GM12865 (cell line): ENCODE results near the gene RNF182.

Experiments used
- DNase-seq: peaks from one replicate; pipeline ENCODE4 v3.0.0; 2010; ENCODE audit warnings: low read depth
- H3K4me3 ChIP-seq: 2 replicates; pipeline ENCODE4 v1.5.1; 2011; ENCODE audit warnings: mild to moderate bottlenecking, low read depth, low read length, control low read depth
- TF ChIP-seq, protein P1 (sequence below): IDR thresholded peaks from 2 replicates; pipeline ENCODE4 v1.5.1; 2011; ENCODE audit warnings: low read length, control low read depth, low read depth, inconsistent platforms; ENCODE audit not compliant: insufficient read depth; ENCODE audit errors: missing control alignments

RNF182 gene

GRCh38 chr6:14020551-14020950 is 95.8 kb downstream of the RNF182 start:
- no peak overlapping the region for H3K4me3 ChIP-seq
- no peak for DNase-seq
- TF ChIP-seq, protein P1, sequence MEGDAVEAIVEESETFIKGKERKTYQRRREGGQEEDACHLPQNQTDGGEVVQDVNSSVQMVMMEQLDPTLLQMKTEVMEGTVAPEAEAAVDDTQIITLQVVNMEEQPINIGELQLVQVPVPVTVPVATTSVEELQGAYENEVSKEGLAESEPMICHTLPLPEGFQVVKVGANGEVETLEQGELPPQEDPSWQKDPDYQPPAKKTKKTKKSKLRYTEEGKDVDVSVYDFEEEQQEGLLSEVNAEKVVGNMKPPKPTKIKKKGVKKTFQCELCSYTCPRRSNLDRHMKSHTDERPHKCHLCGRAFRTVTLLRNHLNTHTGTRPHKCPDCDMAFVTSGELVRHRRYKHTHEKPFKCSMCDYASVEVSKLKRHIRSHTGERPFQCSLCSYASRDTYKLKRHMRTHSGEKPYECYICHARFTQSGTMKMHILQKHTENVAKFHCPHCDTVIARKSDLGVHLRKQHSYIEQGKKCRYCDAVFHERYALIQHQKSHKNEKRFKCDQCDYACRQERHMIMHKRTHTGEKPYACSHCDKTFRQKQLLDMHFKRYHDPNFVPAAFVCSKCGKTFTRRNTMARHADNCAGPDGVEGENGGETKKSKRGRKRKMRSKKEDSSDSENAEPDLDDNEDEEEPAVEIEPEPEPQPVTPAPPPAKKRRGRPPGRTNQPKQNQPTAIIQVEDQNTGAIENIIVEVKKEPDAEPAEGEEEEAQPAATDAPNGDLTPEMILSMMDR: no peak

DNA sequence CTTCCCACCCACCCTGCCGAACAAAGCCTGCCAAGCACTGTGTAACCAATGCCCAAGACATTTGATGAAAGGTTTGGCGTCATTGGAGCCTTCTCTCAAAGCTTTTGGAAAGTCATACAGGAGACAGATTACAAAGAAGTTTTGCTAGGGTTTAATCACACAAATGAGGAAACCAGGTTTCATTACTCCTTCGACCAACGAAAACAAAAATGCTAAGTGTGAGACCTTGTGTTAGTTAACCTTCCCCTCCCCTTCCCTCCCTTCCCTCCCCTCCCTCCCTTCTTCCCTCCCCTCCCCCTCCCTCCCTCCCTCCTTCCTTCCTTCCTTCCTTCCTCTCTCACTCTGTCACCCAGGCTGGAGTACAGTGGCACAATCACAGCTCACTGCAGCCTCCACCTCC is 96.7 kb downstream of the RNF182 start:
- no peak for DNase-seq
- no peak overlapping the region for H3K4me3 ChIP-seq
- TF ChIP-seq, protein P1: no peak

DNA sequence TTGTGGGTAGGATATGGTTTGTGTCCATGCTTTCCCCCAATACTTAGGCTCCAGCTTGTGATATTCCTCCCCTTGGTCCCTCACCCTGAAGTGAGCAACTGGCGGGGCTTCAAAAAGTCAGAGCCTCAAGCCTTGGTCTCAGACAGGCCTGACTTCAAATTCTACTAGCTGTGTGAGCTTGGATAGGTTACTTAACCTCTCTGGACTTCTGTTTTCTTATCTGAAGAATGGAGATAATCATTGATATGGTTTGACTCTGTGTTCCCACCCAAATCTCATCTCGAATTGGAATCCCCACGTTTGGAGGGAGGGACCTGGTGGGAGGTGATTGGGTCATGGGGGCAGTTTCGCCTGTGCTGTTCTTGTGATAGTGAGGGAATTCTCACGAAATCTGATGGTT is 97.9 kb downstream of the RNF182 start:
- DNase-seq: no peak
- TF ChIP-seq, protein P1: no peak
- H3K4me3 ChIP-seq: no peak overlapping the region

- no peak overlapping the region for H3K4me3 ChIP-seq
- no peak for DNase-seq
- TF ChIP-seq, protein P1: no peak
These were observed 99.1 kb downstream of the RNF182 start for GRCh38 chr6:14023855-14024254.

GRCh38 chr6:14025160-14025559 is 100.4 kb downstream of the RNF182 start:
- peak; percentile 7 for DNase-seq
- TF ChIP-seq, protein P1: no peak
- H3K4me3 ChIP-seq: no peak overlapping the region

GRCh38 chr6:14026831-14027539 is 102.2 kb downstream of the RNF182 start:
- H3K4me3 ChIP-seq: no peak overlapping the region
- TF ChIP-seq, protein P1: no peak
- no peak for DNase-seq

DNA sequence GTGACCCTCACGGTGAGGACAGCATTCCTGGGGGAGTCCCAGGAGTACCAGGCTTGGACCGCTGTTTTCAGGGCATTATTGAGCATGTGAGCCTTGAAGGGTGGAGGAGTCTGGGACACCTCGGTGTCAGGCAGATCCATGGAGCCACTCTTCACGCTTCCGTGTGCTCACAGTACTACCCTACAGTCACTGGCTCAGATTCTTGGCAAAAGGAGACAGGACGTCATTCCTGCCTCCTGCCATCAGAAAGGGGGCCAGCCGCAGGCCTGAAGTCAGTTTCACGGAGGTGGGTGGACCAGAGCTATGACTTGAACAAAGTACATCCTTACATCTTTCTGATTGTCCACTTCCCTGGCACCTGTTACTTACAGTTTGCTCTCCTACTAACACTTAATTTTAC is 103.9 kb downstream of the RNF182 start:
- H3K4me3 ChIP-seq: no peak overlapping the region
- TF ChIP-seq, protein P1: no peak
- no peak for DNase-seq
